GM18508 (cell line): Measurements from ENCODE around the gene REG4.

Source experiments
- ATAC-seq: cut with Tn5 transposase; IDR thresholded peaks from one replicate; pipeline ENCODE4 v1.9.1; 2021; ENCODE audit warnings: moderate number of reproducible peaks; ENCODE audit not compliant: insufficient read depth, unreplicated experiment

The REG4 gene

DNA sequence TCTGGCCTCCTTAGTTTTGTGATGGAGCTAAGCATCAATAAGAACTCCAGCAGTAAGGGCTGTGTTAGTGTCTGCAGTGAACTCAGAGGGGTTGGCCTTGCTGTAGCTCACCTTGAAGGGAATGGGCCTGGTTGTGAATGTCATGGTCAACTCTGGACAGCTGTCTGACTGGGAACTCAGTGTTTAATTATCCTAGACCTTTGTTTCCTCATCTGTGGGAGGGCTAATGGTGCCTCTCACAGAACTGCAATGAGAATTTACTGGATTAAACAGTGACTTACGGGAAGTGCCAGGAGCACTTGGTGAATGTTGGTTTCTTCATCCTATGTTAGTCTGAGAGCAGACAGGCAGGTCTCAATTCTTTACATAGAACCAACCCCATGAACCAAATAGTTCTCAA is 66.2 kb downstream of the REG4 start:
- no peak for ATAC-seq

DNA sequence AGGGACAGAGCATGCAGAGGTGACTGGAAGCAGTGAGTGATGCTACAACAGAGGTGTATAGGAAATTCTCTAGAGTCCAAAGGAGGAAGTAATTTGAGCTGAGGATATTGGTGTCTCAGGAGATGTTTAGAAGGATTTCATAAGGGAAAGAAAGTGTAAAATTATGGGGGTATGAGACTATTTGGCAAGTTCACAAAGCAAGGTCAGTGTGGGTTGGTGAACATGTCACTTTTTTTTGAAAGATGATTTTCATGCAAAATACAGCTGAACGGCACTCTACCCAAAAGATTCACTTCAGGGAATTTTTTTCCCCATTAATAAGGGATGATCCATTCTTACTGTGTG is 66.7 kb downstream of the REG4 start:
- no peak for ATAC-seq
